GM23338 (cell line): ENCODE measurements around the gene CFAP57.

ENCODE experiments used
- CREB1 ChIP-seq: fragments of 250-450 bp; sonication (Bioruptor Pico); IDR thresholded peaks from 2 replicates; pipeline ENCODE4 v1.5.0; 2020; ENCODE audit warnings: low read depth, mild to moderate bottlenecking, moderate library complexity
- EZH2 ChIP-seq: fragments of 200-600 bp; sonication (generic); IDR thresholded peaks from one replicate; pipeline ENCODE4 v1.8.0; 2017; ENCODE audit warnings: antibody characterized with exemption, mild to moderate bottlenecking, low read depth; ENCODE audit not compliant: unreplicated experiment
- EZH2phosphoT487 ChIP-seq: fragments of 200-600 bp; sonication (generic); IDR thresholded peaks from one replicate; pipeline ENCODE4 v1.8.1; 2018; ENCODE audit warnings: antibody characterized with exemption; ENCODE audit not compliant: unreplicated experiment
- JUNB ChIP-seq: IDR thresholded peaks from one replicate; pipeline ENCODE4 v1.6.1; 2016; ENCODE audit warnings: antibody characterized with exemption; ENCODE audit not compliant: unreplicated experiment
- POLR2AphosphoS5 ChIP-seq: IDR thresholded peaks from 2 replicates; pipeline ENCODE4 v1.6.1; 2016; ENCODE audit warnings: antibody characterized with exemption, low read depth
- STAT1 ChIP-seq: IDR thresholded peaks from one replicate; pipeline ENCODE4 v1.6.1; 2016; ENCODE audit warnings: antibody characterized with exemption; ENCODE audit not compliant: unreplicated experiment
- ZNF114 ChIP-seq: fragments of 250-450 bp; sonication (Bioruptor Pico); IDR thresholded peaks from 2 replicates; pipeline ENCODE4 v1.5.0; 2020; ENCODE audit warnings: mild to moderate bottlenecking, moderate library complexity
- TF ChIP-seq, protein P1 (sequence below), 2 experiments: fragments of 200-600 bp in 1 of 2; sonication (generic) in 1 of 2; conservative IDR thresholded peaks; 2 replicates each; pipeline versions ENCODE4 v1.5.1 to v1.6.1; 2016 to 2017; ENCODE audit warnings: antibody characterized with exemption in 2 of 2, low read depth in 2 of 2, mild to moderate bottlenecking in 2 of 2, moderate library complexity in 1 of 2

DNA sequence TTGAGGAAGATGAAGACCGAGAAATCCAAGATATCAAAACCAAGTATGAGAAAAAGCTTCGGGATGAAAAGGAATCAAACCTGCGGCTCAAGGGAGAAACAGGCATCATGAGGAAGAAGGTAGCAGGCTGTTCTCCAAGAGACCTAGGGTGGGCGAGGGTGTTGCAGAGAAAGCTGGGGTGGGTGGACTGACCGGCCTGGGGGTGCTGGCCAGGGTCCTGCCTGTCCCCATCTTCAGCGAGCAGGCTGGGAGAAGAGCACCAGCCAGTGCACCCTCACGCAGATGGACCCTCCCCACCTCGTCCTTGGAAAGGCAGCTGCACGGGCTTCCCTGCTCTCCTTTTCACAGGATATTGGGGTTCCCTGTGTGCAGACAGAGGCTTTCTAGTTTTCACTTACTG, 50.7 kb downstream of the CFAP57 start:
- TF ChIP-seq, protein P1, sequence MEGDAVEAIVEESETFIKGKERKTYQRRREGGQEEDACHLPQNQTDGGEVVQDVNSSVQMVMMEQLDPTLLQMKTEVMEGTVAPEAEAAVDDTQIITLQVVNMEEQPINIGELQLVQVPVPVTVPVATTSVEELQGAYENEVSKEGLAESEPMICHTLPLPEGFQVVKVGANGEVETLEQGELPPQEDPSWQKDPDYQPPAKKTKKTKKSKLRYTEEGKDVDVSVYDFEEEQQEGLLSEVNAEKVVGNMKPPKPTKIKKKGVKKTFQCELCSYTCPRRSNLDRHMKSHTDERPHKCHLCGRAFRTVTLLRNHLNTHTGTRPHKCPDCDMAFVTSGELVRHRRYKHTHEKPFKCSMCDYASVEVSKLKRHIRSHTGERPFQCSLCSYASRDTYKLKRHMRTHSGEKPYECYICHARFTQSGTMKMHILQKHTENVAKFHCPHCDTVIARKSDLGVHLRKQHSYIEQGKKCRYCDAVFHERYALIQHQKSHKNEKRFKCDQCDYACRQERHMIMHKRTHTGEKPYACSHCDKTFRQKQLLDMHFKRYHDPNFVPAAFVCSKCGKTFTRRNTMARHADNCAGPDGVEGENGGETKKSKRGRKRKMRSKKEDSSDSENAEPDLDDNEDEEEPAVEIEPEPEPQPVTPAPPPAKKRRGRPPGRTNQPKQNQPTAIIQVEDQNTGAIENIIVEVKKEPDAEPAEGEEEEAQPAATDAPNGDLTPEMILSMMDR (conservative IDR thresholded peaks at IDR 0.05; ENCODE audit: low read depth in 2 of 2), result no peak
- TF ChIP-seq EZH2, result no peak
- no peak for TF ChIP-seq EZH2phosphoT487
- TF ChIP-seq POLR2AphosphoS5, result no peak
- TF ChIP-seq ZNF114 (CRISPR knock-in tag), result no peak
- no peak for TF ChIP-seq CREB1 (CRISPR knock-in tag)
- no peak for TF ChIP-seq STAT1
- no peak for TF ChIP-seq JUNB
